Smooth muscle cell of bladder (primary cell): ENCODE data around the gene KRT9. TPM values are rescaled to one million over a fixed set of nuclear protein-coding genes. Genes with fewer than 3 reads are reported as not detected.

Source experiments
- total RNA-seq: library from RNA; depleted of rRNA; stranded (reverse); fragments of >200 nt; gene quantifications from 2 replicates; pipeline ENCODE4 v1.2.3, GENCODE V29; 2014

The KRT9 gene
- not detected in 2 replicates for total RNA-seq

GRCh38 chr17:41571561-41572434, at the start of gene KRT9:
Gene KRT9, minus strand, starts transcription at chr17:41572059. Its CDS starts 67 bp downstream, at chr17:41571992.

GRCh38 chr17:41612376-41613160, 40.7 kb upstream of the KRT9 start, which contains the start of gene KRT16:
Gene KRT16, minus strand, starts transcription at chr17:41612767. Its CDS starts 79 bp downstream, at chr17:41612688.

GRCh38 chr17:41586863-41587495, 15.1 kb upstream of the KRT9 start, which contains the start of gene KRT14:
Gene KRT14, minus strand, starts transcription at chr17:41586895. Its CDS starts 61 bp downstream, at chr17:41586834.

GRCh38 chr17:41518789-41519449, 52.9 kb downstream of the KRT9 start, which contains the start of gene KRT15:
Gene KRT15, minus strand, starts transcription at chr17:41518890. Its CDS starts 63 bp downstream, at chr17:41518827.

Other genes with a start within 250 kb of the KRT9 start
- not detected in 2 replicates for gene KRT33A, start 221.2 kb downstream of the KRT9 start, total RNA-seq
- 0.14 and 0.18 TPM in 2 replicates for gene KRT33B, start 202.2 kb downstream of the KRT9 start, total RNA-seq
- gene KRT34, start 189.8 kb downstream of the KRT9 start, total RNA-seq: 1.00 and 1.3 TPM in 2 replicates
- gene KRT31, start 174.5 kb downstream of the KRT9 start, total RNA-seq: not detected in 2 replicates
- gene KRT37, start 147.5 kb downstream of the KRT9 start, total RNA-seq: not detected in 2 replicates
- 0.09 and 0.14 TPM in 2 replicates for gene KRT38, start 131.1 kb downstream of the KRT9 start, total RNA-seq
- gene KRT32, start 104.7 kb downstream of the KRT9 start, total RNA-seq: under 0.01 TPM in 1 of 2 replicates, not detected in the other
- gene KRT35, start 90.9 kb downstream of the KRT9 start, total RNA-seq: not detected in 2 replicates
- gene KRT36, start 82.1 kb downstream of the KRT9 start, total RNA-seq: not detected in 2 replicates
- 0.28 and 0.65 TPM in 2 replicates for gene KRT13, start 66.4 kb downstream of the KRT9 start, total RNA-seq
- gene KRT15, start 53.2 kb downstream of the KRT9 start, total RNA-seq: 0.43 and 0.74 TPM in 2 replicates
- gene KRT19, start 43.8 kb downstream of the KRT9 start, total RNA-seq: 33.6 and 58.1 TPM in 2 replicates
- 0.14 and 0.18 TPM in 2 replicates for gene KRT14, start 14.8 kb upstream of the KRT9 start, total RNA-seq
- 0.28 and 0.37 TPM in 2 replicates for gene KRT16, start 40.7 kb upstream of the KRT9 start, total RNA-seq
- gene KRT17, start 52.5 kb upstream of the KRT9 start, total RNA-seq: 6.4 and 7.3 TPM in 2 replicates
- gene EIF1, start 116.8 kb upstream of the KRT9 start, total RNA-seq: 90.0 and 97.9 TPM in 2 replicates
- gene GAST, start 140.3 kb upstream of the KRT9 start, total RNA-seq: not detected in 2 replicates
- gene HAP1, start 162.6 kb upstream of the KRT9 start, total RNA-seq: under 0.01 and 0.18 TPM in 2 replicates
- gene JUP, start 214.7 kb upstream of the KRT9 start, total RNA-seq: 13.8 and 14.1 TPM in 2 replicates
- 86.2 and 106 TPM in 2 replicates for gene P3H4, start 239.9 kb upstream of the KRT9 start, total RNA-seq
- 293 and 454 TPM in 2 replicates for gene FKBP10, start 240.9 kb upstream of the KRT9 start, total RNA-seq